Tibial artery (tissue), 4 donors: ENCODE data around the gene KCNG1.

ENCODE experiments used
- DNase-seq, 2 donors: peaks; one replicate each; pipeline ENCODE4 v3.0.0-alpha.2; 2019
- H3K27ac ChIP-seq, 2 donors: fragments of 200-600 bp; sonication (generic) in 1 of 2; 1 replicate in 1 of 2; 2 replicates in 1 of 2; pipeline ENCODE4 v1.5.1; 2018 to 2019; ENCODE audit warnings: mild to moderate bottlenecking in 1 of 2
- H3K27me3 ChIP-seq, 2 donors: fragments of 200-600 bp; sonication (generic) in 1 of 2; one replicate each; pipeline versions ENCODE4 v1.5.1 to v1.6.0; 2016 to 2019
- H3K36me3 ChIP-seq, 3 donors: fragments of 200-600 bp; sonication (generic) in 2 of 3; one replicate each; pipeline ENCODE4 v1.5.1; 2016 to 2019; ENCODE audit warnings: mild to moderate bottlenecking in 2 of 3
- H3K4me1 ChIP-seq, 4 donors: fragments of 200-600 bp; sonication (generic) in 2 of 4; 1 replicate in 3 of 4; 2 replicates in 1 of 4; pipeline ENCODE4 v1.5.1; 2016 to 2019
- H3K4me3 ChIP-seq, 2 donors: fragments of 200-600 bp; sonication (generic) in 1 of 2; 1 replicate in 1 of 2; 2 replicates in 1 of 2; pipeline ENCODE4 v1.5.1; 2018 to 2019; ENCODE audit warnings: mild to moderate bottlenecking in 2 of 2
- H3K9me3 ChIP-seq, 3 donors: fragments of 200-600 bp; sonication (generic) in 1 of 3; one replicate each; pipeline ENCODE4 v1.5.1; 2016 to 2019
- intact Hi-C: fragments of 100-400 bp; cut with DNase I; formaldehyde crosslinking; loops from one replicate; pipeline ENCODE4 v1.15.0; 2023; ENCODE audit warnings: low total_unique reads
- TF ChIP-seq, protein P1 (sequence below), 2 experiments: fragments of 200-600 bp in 1 of 2; fragments of 450-650 bp in 1 of 2; IDR thresholded peaks; one replicate each; pipeline ENCODE4 v1.5.1; 2017 to 2019; ENCODE audit warnings: antibody characterized with exemption in 2 of 2, mild to moderate bottlenecking in 1 of 2, moderate library complexity in 1 of 2

The KCNG1 gene

DNA sequence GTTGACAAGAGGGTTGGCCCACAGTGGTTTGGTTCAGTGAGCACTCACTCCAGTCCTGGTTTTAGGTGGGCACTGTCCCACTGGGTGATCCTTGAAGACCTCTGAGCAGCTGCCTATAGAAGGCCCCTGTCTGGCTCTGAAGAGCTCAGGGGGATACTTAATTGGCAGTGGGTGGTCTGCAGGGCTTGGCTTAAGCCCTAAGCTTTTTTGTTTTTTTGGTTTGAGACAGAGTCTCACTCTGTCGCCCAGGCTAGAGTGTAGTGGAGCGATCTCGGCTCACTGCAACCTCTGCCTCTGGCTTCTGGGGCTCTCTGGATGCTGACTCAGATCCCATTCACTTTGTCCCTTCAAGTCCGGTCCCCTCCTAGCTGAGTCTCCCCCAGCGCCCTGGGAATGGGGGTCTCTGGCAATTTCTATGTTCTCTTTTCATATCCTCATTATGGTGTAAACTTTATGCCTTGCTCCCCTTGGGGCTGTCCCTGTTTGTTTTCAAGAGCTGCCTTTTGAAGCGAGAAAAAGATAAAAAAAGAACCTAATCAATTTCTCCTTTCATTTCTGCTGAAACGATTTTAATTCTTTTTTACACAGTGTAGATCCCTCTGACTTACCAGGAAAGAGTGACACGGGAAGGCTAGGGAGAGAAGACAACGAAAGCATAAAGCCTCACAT is 12.2 kb upstream of the KCNG1 start:
- no peak for DNase-seq
- no peaks in the 10 kb centered on the region for H3K36me3 ChIP-seq
- no peaks in the 10 kb centered on the region for H3K4me1 ChIP-seq
- peaks cover 0 to 57% of the 10 kb centered on the region in 2 donors for H3K27me3 ChIP-seq
- H3K4me3 ChIP-seq, result no peak overlapping the region
- TF ChIP-seq, protein P1, sequence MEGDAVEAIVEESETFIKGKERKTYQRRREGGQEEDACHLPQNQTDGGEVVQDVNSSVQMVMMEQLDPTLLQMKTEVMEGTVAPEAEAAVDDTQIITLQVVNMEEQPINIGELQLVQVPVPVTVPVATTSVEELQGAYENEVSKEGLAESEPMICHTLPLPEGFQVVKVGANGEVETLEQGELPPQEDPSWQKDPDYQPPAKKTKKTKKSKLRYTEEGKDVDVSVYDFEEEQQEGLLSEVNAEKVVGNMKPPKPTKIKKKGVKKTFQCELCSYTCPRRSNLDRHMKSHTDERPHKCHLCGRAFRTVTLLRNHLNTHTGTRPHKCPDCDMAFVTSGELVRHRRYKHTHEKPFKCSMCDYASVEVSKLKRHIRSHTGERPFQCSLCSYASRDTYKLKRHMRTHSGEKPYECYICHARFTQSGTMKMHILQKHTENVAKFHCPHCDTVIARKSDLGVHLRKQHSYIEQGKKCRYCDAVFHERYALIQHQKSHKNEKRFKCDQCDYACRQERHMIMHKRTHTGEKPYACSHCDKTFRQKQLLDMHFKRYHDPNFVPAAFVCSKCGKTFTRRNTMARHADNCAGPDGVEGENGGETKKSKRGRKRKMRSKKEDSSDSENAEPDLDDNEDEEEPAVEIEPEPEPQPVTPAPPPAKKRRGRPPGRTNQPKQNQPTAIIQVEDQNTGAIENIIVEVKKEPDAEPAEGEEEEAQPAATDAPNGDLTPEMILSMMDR (IDR thresholded peaks at IDR 0.05), result no peak
- no peak overlapping the region for H3K27ac ChIP-seq
- H3K9me3 ChIP-seq, result no peaks in the 10 kb centered on the region
- intact Hi-C loops, result no loop called here

DNA sequence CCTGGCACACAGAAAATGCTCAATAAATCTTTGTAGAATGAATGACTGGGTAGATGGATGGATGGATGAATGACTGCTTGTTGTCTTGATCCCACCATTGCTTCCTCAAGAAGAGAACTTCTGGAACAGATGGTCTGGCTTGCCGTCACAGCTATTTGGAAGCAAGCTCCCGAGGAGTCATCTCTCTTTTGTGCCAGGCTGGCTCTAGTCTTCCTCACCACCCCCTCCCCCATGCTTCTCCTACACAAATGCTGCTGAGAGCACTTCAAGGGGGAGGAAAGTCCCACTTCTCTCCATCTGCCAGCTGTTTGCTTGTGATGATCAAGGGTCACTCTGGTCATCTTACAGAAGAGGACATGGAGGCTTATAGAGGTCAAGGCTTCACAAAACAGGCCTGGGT is 11.6 kb upstream of the KCNG1 start:
- Histone ChIP-seq H3K9me3 (no peaks in the 10 kb centered on the region), H3K4me3 (no peak overlapping the region), H3K36me3 (no peaks in the 10 kb centered on the region), H3K4me1 (no peaks in the 10 kb centered on the region), H3K27me3 (peaks cover 0 to 59% of the 10 kb centered on the region in 2 donors), H3K27ac (no peak overlapping the region)
- intact Hi-C loops, result no loop called here
- TF ChIP-seq, protein P1 (IDR thresholded peaks at IDR 0.05), result no peak
- no peak for DNase-seq

DNA sequence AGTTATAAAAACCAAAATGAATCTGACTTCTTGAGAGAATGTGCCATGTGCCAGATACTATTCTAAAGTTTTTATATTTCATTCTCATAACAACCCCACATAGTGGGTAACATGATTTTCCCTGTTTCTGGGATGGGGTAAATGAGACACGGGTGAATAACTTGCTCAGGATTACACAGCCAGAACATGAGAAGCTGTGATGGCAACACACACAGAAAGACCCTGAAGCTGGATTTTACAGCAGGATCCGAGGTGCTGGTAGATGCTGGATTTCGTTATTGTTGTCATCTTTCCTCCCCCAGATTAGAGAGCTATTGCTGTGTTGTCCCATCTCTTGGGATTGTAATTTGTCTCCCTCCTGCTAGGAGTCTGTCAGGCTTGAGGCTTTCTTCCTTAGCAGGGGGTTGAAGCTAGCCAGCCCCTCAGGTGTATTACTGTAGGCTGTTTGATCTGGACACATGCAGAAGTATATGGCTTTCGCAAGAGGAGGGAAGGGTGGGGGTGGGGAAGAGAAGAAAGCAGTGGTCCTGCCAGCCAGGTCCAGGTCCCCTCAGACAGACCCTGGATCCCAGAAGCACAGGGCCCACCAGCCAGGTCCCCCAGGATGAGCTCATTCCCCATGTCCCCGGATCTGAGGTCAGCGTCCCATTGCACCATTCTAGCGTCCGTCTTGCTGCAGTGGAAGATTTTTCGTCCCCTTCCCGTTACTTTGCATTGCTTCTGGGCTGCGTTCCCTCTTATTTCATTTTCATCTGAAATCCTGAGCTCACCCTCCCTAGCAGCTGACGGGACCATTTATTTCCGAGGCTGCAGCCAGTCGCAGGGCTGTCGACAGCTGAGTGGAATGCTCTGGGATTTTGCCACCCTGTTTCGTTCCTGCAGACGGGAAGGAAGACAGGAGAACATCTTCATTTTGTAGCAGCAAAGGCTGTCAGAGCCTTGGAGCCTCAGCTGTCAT is 7.3 kb upstream of the KCNG1 start:
- H3K9me3 ChIP-seq, result no peaks in the 10 kb centered on the region
- no peak for DNase-seq
- peaks cover 0 to 69% of the 10 kb centered on the region in 2 donors for H3K27me3 ChIP-seq
- intact Hi-C loops, result no loop called here
- H3K27ac ChIP-seq, result no peak overlapping the region
- TF ChIP-seq, protein P1 (IDR thresholded peaks at IDR 0.05), result no peak
- no peak overlapping the region for H3K4me3 ChIP-seq
- H3K36me3 ChIP-seq, result no peaks in the 10 kb centered on the region
- H3K4me1 ChIP-seq, result no peaks in the 10 kb centered on the region

DNA sequence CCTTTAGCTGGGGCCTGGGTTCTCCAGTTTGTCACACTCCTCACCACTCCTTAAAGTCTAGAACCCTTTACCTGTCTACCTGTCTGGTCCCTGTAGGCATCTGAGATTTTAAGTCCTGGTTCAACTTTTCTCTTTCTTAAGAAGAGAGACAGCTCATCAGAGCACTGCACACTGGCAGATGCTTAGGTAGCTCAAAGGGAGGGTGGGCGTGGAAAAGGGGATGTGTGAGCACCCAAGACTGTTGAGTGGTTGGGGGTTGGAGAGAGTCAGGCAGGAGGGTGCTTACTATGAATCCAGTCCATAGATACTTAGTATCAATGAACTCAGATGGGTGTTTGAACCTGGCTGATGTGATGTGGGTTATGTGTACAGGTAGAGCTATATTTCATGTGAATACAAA is 6.6 kb upstream of the KCNG1 start:
- H3K27me3 ChIP-seq, result peaks cover 0 to 70% of the 10 kb centered on the region in 2 donors
- TF ChIP-seq, protein P1 (IDR thresholded peaks at IDR 0.05), result no peak
- no peak overlapping the region for H3K27ac ChIP-seq
- no peaks in the 10 kb centered on the region for H3K4me1 ChIP-seq
- H3K4me3 ChIP-seq, result no peak overlapping the region
- no peak for DNase-seq
- no peaks in the 10 kb centered on the region for H3K36me3 ChIP-seq
- no peaks in the 10 kb centered on the region for H3K9me3 ChIP-seq
- intact Hi-C loops, result no loop called here

DNA sequence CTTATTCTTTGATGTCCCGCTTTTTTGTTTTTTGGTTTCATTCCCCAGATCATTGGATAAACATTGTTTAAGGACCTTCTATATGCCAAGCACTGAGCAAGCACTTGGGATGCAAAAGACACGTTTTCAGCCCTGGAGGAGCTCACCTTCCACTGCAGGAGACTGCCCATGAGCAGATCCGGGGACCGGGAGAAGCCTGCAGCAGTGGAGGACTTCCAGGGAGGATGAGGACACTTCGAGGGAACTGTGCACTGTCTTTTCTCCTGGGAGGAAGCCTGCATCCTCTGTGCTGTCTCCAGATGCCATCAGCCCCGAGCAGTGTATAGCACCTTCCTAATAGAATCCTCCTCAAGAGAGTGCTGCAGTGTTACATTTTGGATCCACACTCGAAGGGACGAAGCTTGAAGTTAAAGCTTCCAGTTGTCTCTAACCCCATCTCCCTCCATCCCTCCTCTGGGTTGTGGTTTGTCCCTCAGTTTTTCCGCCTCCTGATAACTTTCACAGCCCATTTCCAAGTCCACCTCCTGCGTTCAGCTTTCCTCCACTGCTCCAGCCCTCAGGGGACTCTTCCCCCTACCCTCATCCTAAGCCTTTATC is 5.8 kb upstream of the KCNG1 start:
- no peaks in the 10 kb centered on the region for H3K9me3 ChIP-seq
- H3K36me3 ChIP-seq, result no peaks in the 10 kb centered on the region
- peaks cover 0 to 78% of the 10 kb centered on the region in 2 donors for H3K27me3 ChIP-seq
- no peak overlapping the region for H3K27ac ChIP-seq
- no peak for DNase-seq
- H3K4me1 ChIP-seq, result peaks cover 0 to 3% (median 2%) of the 10 kb centered on the region in 4 donors
- intact Hi-C loops, result no loop called here
- H3K4me3 ChIP-seq, result no peak overlapping the region
- TF ChIP-seq, protein P1 (IDR thresholded peaks at IDR 0.05), result no peak
